ENCODE measurements around the gene MPZL1.

- TF ChIP-seq CTCF (IDR thresholded peaks at IDR 0.05) (no peak), POLR2A (IDR thresholded peaks at IDR 0.05) (no peak)
These were observed 86.3 kb downstream of the MPZL1 start for GRCh38 chr1:167808104-167808503.

All from testis (tissue), 2 donors.